Measurements from ENCODE around the gene ZMYND11.

ZMYND11 gene

DNA sequence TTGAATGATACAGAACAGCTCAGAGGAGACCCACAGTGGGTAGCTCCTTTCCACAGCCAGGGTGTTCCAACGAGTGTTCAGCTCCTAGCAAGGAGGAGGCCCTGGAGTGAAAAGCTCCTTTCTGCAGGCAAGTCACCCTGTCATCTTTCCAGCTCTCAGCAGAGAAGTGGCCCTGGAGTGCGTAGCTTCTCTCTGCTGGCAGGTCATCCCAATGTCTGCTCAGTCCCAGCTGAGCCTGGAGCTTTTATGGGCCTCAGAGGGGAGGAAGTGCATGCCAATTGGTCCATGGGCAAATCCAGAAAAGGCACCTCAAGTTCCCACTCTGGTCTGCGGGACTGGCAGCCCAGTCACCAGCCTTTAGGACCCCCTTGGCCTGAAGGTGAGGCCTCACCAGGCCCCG lies 30.8 kb upstream of the ZMYND11 start:
- TF ChIP-seq, protein P1, sequence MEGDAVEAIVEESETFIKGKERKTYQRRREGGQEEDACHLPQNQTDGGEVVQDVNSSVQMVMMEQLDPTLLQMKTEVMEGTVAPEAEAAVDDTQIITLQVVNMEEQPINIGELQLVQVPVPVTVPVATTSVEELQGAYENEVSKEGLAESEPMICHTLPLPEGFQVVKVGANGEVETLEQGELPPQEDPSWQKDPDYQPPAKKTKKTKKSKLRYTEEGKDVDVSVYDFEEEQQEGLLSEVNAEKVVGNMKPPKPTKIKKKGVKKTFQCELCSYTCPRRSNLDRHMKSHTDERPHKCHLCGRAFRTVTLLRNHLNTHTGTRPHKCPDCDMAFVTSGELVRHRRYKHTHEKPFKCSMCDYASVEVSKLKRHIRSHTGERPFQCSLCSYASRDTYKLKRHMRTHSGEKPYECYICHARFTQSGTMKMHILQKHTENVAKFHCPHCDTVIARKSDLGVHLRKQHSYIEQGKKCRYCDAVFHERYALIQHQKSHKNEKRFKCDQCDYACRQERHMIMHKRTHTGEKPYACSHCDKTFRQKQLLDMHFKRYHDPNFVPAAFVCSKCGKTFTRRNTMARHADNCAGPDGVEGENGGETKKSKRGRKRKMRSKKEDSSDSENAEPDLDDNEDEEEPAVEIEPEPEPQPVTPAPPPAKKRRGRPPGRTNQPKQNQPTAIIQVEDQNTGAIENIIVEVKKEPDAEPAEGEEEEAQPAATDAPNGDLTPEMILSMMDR (IDR thresholded peaks at IDR 0.05; ENCODE audit: control insufficient read depth, insufficient read depth, low read depth, low read length, missing control alignments): no peak
- no peak overlapping the region for H3K4me3 ChIP-seq (ENCODE audit: control insufficient read depth, low read depth, low read length)
- DNase-seq (ENCODE audit: low read depth): no peak

DNA sequence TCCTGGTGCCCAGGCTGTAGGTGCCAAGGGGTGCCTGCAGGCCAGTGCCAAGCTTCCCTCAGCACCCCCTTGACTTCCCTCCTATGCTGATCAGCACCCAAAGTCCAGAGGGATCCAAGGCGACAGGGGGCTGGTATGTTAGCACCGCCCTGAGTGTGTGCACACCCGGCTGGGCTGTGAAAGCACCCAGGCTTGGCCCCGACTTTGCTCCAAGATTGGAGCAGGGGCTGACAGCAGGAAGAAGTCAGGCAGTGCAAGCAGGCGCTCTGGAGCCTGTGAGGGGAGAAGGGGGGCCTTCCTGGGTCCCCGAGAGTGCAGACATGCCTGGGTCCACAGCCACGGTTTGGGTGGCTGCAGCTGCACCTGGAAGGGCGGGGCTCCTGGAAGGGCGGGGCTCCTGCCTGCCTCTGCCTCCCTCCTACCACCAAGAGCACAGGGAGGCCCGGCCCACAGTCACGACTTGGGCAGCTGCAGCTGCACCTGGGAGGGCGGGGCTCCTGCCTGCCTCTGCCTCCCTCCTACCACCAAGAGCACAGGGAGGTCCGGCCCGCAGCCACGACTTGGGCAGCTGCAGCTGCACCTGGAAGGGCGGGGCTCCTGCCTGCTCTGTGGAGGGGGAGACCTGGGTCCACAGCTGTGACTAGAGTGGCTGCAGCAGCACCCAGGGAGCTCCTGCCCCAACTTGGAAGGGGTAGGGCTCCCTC lies 30.2 kb upstream of the ZMYND11 start:
- no peak for DNase-seq (ENCODE audit: low read depth)
- TF ChIP-seq, protein P1 (IDR thresholded peaks at IDR 0.05; ENCODE audit: control insufficient read depth, insufficient read depth, low read depth, low read length, missing control alignments): no peak
- no peak overlapping the region for H3K4me3 ChIP-seq (ENCODE audit: control insufficient read depth, low read depth, low read length)

DNA sequence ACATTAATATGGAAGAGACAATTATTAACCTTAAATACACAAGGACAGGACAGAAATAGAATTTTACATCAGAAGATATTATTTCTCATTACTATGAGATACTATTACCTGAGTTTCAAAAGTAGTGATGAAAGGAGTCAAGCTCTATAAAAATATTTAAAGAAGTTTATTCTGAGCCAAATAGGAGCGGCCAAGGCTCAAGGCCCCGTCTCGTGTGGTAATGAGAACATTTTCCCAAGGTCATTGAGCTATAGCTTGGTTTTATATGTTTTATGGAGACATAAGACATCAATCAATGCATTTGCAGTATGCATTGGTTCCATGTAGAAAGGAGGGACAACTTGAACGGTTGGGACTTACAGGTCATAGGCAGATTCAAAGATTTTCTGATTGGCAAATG lies 29.4 kb upstream of the ZMYND11 start:
- H3K4me3 ChIP-seq (ENCODE audit: control insufficient read depth, low read depth, low read length): no peak overlapping the region
- DNase-seq (ENCODE audit: low read depth): no peak
- TF ChIP-seq, protein P1 (IDR thresholded peaks at IDR 0.05; ENCODE audit: control insufficient read depth, insufficient read depth, low read depth, low read length, missing control alignments): no peak

DNA sequence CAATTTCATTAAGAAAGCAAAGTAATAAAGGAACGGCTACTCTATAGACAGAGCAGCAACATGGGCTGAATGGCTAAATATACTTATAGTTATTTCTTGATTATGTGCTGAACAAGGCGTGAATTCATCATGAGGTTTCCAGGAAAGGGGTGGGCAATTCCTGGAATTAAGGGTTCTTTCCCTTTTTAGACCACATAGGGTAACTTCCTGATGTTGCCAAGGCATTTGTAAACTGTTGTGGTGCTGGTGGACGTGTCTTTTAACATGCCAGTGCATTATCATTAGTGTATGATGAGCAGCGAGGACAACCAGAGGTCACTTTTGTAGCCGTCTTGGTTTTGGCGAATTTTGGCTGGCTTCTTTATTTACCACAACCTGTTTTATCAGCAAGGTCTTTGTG lies 28.5 kb upstream of the ZMYND11 start:
- no peak for DNase-seq (ENCODE audit: low read depth)
- no peak overlapping the region for H3K4me3 ChIP-seq (ENCODE audit: control insufficient read depth, low read depth, low read length)
- TF ChIP-seq, protein P1 (IDR thresholded peaks at IDR 0.05; ENCODE audit: control insufficient read depth, insufficient read depth, low read depth, low read length, missing control alignments): no peak

GRCh38 chr10:112246-112645 lies 23.0 kb upstream of the ZMYND11 start:
- no peak overlapping the region for H3K4me3 ChIP-seq (ENCODE audit: control insufficient read depth, low read depth, low read length)
- TF ChIP-seq, protein P1 (IDR thresholded peaks at IDR 0.05; ENCODE audit: control insufficient read depth, insufficient read depth, low read depth, low read length, missing control alignments): no peak
- DNase-seq (ENCODE audit: low read depth): no peak

DNA sequence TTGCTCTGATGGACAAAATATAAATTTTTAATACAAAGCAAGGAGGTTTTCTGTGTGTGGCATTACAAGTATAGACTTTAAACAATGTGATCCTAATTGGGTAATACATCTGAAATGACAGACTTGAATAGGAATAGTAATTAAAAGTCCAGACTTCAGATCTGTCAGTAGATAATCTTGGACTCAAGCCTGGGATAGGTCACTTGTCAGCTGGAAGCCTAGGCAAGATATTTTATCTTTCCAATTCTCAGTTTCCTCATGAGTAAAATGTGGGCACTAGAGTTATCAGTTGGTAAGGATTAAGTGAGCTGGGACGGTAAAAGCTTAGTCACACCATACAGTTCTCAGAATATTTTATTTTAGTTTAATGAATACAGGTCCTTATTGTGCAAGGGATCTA lies 10.4 kb upstream of the ZMYND11 start:
- no peak for DNase-seq (ENCODE audit: low read depth)
- TF ChIP-seq, protein P1 (IDR thresholded peaks at IDR 0.05; ENCODE audit: control insufficient read depth, insufficient read depth, low read depth, low read length, missing control alignments): no peak

More for the DNA sequence above, 10.4 kb upstream of the ZMYND11 start:
- no peak overlapping the region for H3K4me3 ChIP-seq (ENCODE audit: control insufficient read depth, low read depth, low read length)
